Activated T-helper 17 cell treated with anti-CD3 and anti-CD28 coated beads, Interleukin-2, amount 50 U/mL, for 72 hours (primary cell): ENCODE data around the gene HOXD11. TPM values are rescaled to one million over a fixed set of nuclear protein-coding genes. Genes with fewer than 3 reads are reported as not detected.

ENCODE experiments used
- ATAC-seq: fragments of 150-1000 bp; cut with Tn5 transposase; replicated peaks from 2 replicates; pipeline ENCODE4 v1.10.0; 2021; ENCODE audit warnings: mild to moderate bottlenecking, moderate library complexity
- H3K27ac Mint-ChIP-seq: one replicate; pipeline ENCODE4 v1.8.0; 2022; ENCODE audit warnings: mixed read lengths
- H3K27me3 Mint-ChIP-seq: one replicate; pipeline ENCODE4 v1.8.0; 2022; ENCODE audit warnings: mixed read lengths
- H3K36me3 Mint-ChIP-seq: one replicate; pipeline ENCODE4 v1.8.0; 2022; ENCODE audit warnings: low read depth, mild to moderate bottlenecking, mixed read lengths
- H3K4me1 Mint-ChIP-seq: one replicate; pipeline ENCODE4 v1.8.0; 2022; ENCODE audit warnings: mixed read lengths
- H3K4me3 Mint-ChIP-seq: one replicate; pipeline ENCODE4 v1.8.0; 2022; ENCODE audit warnings: mild to moderate bottlenecking, mixed read lengths
- H3K9me3 Mint-ChIP-seq: one replicate; pipeline ENCODE4 v1.8.0; 2022; ENCODE audit warnings: mixed read lengths
- total RNA-seq, 2 donors: library from RNA; stranded (reverse); gene quantifications; one replicate each; pipeline ENCODE4 v1.2.3, GENCODE V29; 2022

HOXD11 gene
- total RNA-seq: not detected

DNA sequence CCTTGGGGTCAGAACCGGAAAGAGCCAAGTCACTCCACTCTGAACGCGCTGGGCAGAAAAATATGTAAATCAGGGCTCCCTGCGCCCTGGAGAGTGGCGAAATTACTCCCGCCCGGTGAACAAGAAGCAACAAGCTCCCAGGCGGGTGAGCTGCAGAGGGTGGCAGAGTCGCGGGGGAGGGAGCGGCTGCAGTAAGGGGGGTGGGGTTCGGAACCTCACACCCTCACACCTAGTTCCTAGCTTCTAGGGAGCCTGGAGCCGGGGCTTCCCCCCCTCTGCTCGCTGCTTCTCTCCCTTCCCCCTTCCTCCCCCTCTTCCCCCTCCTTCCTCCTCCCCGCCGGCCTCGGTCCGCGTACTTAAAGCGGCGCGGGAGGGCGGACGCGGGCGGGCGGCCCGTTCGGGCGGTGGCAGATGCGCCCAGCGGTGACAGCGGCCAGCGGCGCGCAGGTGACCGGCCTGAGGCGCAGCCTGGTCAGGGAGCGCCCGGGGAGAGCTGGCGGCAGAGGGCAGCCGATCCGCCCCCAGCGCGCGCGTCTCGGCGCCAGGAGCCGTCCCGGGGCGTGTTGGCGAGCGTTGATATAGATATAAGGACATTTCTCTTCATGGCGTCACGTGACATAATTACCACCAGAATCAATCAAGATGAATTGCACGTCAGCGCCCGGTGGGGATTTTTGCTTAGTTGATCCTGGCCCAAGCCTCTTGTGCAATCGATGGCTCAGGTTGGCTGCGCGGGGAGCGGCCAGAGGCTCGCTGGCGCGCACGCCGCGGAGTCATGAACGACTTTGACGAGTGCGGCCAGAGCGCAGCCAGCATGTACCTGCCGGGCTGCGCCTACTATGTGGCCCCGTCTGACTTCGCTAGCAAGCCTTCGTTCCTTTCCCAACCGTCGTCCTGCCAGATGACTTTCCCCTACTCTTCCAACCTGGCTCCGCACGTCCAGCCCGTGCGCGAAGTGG lies at the start of gene HOXD11:
Gene HOXD11 (plus strand): TSS at position 700 of the 959 bp plus-strand sequence. CDS start 76 bp downstream, at position 776.
- H3K27ac Mint-ChIP-seq: no peak within 1 kb of the TSS
- ATAC-seq: no peak
- peak within 1 kb of the TSS; percentile 47 for H3K4me3 Mint-ChIP-seq
- H3K9me3 Mint-ChIP-seq: no peaks in the 10 kb centered on the region
- peaks cover 26% of the 10 kb centered on the region for H3K36me3 Mint-ChIP-seq
- peaks cover 72% of the 10 kb centered on the region for H3K27me3 Mint-ChIP-seq
- H3K4me1 Mint-ChIP-seq: peaks cover 15% of the 10 kb centered on the region

- H3K27me3 Mint-ChIP-seq: peaks cover 64% of the 10 kb centered on the region
- ATAC-seq: peak; percentile 52
- no peaks in the 10 kb centered on the region for H3K9me3 Mint-ChIP-seq
- H3K4me3 Mint-ChIP-seq: no peak overlapping the region
- H3K36me3 Mint-ChIP-seq: no peaks in the 10 kb centered on the region
- H3K27ac Mint-ChIP-seq: no peak overlapping the region
- no peaks in the 10 kb centered on the region for H3K4me1 Mint-ChIP-seq
These were observed 43.1 kb upstream of the HOXD11 start for GRCh38 chr2:176063958-176064357.

DNA sequence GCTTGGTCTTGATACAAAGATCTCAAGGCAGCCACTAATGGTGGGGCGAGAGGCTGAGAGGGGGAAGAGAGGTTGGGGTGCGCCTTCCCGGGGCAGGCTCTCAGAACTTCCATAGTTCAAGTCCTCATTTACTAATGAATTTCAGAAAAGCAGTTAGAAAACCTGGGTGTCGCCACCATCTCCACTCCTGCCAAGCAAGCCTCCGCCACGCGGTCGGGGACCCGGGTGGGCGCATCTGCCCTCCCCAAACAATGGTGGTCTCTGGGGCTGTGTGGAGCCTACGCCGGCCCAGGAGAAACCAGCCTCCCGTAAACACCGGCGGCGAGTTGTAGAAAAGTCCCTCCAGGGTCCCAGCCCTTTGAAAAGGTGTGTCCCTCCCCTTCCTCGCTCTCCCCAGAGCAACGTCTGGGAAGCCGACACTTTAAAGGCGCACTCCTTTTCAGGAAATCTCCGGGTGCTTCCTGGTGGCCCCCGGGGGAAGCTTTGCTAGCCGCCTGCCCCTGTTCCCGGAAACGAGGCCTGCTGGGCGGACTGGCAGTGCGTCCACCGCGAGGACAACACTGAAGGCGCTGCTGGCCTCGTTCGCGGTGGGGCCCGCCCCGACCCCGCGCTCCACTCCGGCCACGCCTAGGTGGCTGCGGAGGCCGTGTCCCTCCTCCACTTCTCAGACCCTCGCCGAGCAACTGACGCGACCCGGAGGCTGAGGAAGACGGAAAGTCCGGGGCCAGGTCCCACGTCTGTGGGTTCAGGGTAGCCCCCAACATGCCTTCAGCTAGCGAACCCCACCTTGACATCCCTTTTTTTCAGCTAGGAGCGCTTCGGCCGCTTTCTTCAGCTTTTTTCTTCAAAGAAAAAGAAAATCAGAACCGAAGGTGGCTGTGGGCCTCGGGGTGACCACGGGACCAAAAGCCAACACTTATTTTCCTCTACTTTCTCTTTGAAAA lies 40.2 kb upstream of the HOXD11 start:
- H3K27me3 Mint-ChIP-seq: peaks cover 73% of the 10 kb centered on the region
- H3K4me1 Mint-ChIP-seq: no peaks in the 10 kb centered on the region
- ATAC-seq: no peak
- H3K27ac Mint-ChIP-seq: no peak overlapping the region
- no peaks in the 10 kb centered on the region for H3K9me3 Mint-ChIP-seq
- H3K36me3 Mint-ChIP-seq: no peaks in the 10 kb centered on the region
- no peak overlapping the region for H3K4me3 Mint-ChIP-seq

- no peaks in the 10 kb centered on the region for H3K36me3 Mint-ChIP-seq
- H3K27ac Mint-ChIP-seq: no peak overlapping the region
- H3K4me3 Mint-ChIP-seq: no peak overlapping the region
- ATAC-seq: no peak
- H3K27me3 Mint-ChIP-seq: peaks cover 70% of the 10 kb centered on the region
- H3K9me3 Mint-ChIP-seq: no peaks in the 10 kb centered on the region
- H3K4me1 Mint-ChIP-seq: no peaks in the 10 kb centered on the region
These were observed 39.3 kb upstream of the HOXD11 start for GRCh38 chr2:176067589-176068418.

DNA sequence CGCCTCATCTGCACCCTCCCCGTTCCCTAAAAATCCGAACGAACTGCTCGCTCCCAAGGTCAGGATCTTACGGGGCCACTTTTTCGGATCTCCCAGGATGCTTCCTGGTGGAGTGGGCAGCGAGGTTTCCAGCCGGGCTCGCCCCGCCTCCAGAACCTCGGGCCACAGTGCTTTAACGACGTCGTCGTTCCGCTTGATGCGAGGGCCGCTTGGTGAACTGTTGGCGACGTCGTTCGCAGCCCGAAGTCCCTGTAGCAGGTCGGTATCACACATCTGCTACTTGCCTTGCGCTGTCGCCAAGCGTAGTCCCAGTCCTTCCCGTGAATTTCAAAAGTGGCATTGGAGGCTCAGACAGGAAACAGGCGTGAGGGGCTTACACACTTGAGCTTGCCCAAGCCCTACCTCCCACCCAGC lies 38.7 kb upstream of the HOXD11 start:
- Mint-ChIP-seq H3K4me1 (no peaks in the 10 kb centered on the region), H3K9me3 (no peaks in the 10 kb centered on the region), H3K27me3 (peaks cover 72% of the 10 kb centered on the region), H3K36me3 (no peaks in the 10 kb centered on the region), H3K27ac (no peak overlapping the region), H3K4me3 (no peak overlapping the region)
- ATAC-seq: no peak

DNA sequence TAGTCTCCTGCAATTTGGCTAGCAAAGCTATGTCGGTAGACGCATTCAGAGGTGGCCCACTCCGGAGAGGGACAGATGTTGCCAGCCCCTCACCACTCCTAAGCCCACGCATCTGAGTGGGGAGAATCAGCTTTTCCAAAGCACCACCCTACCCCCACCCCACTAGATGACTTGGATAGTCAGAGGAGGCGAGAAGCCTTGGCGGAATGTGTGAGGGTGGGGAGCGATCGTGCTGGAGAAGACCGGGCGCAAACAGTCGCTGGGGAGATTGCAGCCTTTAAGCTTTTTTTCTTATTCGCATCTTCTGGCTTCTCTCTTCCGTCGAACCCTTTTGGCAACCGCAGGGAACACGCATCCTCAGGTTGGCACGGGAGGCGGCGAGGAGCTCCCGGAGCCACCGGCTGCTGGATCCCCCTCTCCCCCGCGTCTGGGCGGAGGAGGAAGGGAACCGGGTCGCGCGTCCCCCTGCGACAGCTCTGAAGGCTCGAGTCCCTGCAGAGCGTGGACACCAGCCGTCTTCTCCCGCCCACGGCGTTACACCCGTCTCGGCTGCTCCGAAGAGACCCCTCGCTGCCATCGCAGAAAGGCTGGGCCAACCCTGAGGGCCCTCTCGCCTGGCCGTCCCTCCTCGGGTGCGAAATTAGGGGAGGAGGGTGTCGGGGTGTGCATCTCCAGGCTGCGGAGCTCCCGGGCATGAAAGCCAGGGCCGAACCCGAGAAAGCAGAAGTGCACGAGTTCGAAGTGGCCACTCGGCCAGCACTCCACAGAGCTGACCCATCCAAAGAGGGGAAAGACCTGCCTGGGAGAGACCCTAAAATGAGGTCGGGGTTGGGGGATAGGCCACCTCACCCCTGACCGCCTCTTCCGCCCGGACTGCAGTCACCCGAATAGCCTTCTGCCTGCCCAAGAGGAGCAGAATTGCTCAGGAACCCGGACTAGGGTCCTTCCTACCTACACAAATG lies 35.5 kb upstream of the HOXD11 start:
- H3K4me3 Mint-ChIP-seq: no peak overlapping the region
- H3K27ac Mint-ChIP-seq: no peak overlapping the region
- no peaks in the 10 kb centered on the region for H3K36me3 Mint-ChIP-seq
- no peaks in the 10 kb centered on the region for H3K4me1 Mint-ChIP-seq
- no peak for ATAC-seq
- H3K9me3 Mint-ChIP-seq: peaks cover 3% of the 10 kb centered on the region
- H3K27me3 Mint-ChIP-seq: peaks cover 77% of the 10 kb centered on the region

DNA sequence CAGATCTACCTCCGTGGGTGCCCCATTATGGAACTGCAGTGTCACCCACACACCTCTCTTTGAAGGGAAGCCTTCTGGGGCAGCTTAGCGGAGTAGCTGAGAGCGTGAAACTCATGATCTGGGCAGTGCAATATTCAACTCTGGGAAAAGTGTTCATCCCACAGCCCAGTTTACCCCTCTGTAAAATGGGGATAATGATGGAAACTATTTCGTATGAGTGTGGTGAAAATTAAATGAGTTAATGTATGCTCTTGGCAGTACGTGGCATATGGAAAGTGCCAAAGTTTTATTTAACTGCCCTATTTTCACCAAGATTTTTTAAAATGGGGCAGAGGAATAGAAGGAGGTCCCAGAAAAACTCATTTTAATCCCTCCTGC lies 34.8 kb upstream of the HOXD11 start:
- Mint-ChIP-seq H3K36me3 (no peaks in the 10 kb centered on the region), H3K9me3 (peaks cover 3% of the 10 kb centered on the region), H3K27me3 (peaks cover 78% of the 10 kb centered on the region), H3K4me1 (no peaks in the 10 kb centered on the region), H3K4me3 (no peak overlapping the region), H3K27ac (no peak overlapping the region)
- ATAC-seq: no peak

DNA sequence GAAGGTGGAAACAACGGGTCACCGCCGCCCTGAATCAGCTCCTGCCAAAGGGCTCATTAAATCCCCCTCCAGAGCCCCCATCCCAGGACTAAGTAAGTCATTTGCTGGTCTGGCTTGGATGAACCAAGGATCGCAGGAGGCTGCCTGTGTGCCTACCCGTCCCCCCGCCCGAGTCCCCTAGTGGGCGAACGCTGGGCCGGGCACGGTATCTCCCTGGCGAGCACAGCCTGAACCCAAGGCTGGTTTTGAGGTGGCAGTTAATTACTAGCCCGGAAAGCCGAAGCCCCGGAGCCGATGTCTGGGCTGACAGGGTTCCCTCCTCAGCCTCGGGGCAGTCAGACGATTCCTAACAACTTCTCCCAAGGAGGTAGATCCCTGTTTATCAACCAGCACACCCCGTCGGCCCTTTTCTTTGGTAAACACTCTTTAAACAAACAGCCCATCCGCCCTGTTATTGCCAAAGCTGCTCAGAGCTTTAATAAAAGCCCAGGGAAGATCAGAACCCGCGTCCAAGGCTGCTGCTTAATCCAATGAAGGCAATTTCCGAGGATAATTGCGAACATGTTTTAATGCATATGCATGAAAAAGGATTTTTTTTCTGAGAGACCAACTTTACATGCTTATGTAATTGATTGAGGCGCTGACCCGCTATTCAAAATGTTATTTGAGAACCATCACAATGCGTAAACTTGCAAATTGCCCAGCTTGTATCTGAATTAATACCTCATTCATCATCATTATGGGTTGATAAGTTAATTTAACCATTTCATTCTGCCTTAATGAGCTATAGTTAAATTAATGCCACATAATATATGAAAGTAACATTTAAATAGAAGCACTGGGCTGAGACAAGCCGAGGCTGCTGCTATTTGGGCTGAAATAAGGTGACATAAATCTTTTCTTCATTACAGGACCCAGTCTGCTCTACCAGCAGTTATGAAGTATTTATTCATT lies 33.9 kb upstream of the HOXD11 start:
- H3K4me3 Mint-ChIP-seq: no peak overlapping the region
- peaks cover 3% of the 10 kb centered on the region for H3K9me3 Mint-ChIP-seq
- H3K27me3 Mint-ChIP-seq: peaks cover 75% of the 10 kb centered on the region
- no peak overlapping the region for H3K27ac Mint-ChIP-seq
- no peaks in the 10 kb centered on the region for H3K4me1 Mint-ChIP-seq
- H3K36me3 Mint-ChIP-seq: peaks cover 1% of the 10 kb centered on the region
- no peak for ATAC-seq

DNA sequence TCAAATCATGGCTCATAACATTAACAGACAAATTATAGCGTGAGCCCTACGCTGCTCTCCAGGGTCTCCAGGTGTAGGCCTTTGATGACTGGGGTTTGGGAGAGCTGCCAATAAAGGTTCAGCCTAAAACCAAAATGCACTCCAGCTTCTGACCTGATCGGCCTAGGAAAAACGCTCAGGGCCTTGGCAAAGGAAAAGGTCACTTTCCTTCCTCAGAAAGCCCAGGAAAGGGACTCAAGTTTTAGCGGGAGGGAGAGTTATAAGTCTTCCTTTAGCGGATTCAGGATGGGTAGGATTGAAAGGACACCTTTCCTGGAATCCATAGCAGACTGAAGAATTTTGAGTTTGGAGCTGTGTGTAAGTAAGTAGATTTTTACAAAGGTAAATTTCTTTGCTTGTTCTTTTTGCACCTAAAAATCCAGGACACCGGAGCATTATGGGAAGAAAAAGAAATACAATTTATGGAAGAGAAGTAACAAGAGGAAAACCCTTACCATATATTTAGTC lies 32.1 kb upstream of the HOXD11 start:
- H3K36me3 Mint-ChIP-seq: peaks cover 14% of the 10 kb centered on the region
- no peak overlapping the region for H3K4me3 Mint-ChIP-seq
- no peak for ATAC-seq
- peaks cover 73% of the 10 kb centered on the region for H3K27me3 Mint-ChIP-seq
- peaks cover 7% of the 10 kb centered on the region for H3K9me3 Mint-ChIP-seq
- no peak overlapping the region for H3K27ac Mint-ChIP-seq
- no peaks in the 10 kb centered on the region for H3K4me1 Mint-ChIP-seq

DNA sequence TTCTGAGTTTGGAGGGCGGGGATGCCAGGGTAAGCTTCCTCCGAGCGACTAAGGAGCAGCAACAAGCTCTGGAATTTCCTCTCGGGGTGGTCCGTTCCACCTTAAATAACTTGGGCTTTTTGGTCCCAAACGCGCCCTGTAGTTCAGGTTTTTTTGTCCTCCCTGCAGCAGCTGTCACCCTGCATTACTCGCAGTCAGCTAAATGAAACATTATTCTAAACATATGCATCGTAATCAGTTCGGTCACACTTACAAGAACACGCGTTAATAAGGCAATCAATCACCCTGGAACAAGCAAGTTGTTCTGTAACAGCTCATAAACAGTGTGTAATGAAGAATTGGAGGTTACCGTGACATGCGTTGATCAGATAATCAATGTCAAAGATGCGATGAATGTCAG lies 31.6 kb upstream of the HOXD11 start:
- ATAC-seq: no peak

GRCh38 chr2:176076063-176076462 lies 31.0 kb upstream of the HOXD11 start:
- Mint-ChIP-seq H3K9me3 (peaks cover 7% of the 10 kb centered on the region), H3K36me3 (peaks cover 17% of the 10 kb centered on the region), H3K27me3 (peaks cover 63% of the 10 kb centered on the region), H3K27ac (no peak overlapping the region), H3K4me3 (no peak overlapping the region), H3K4me1 (no peaks in the 10 kb centered on the region)
- ATAC-seq: no peak

More for the DNA sequence above, 31.6 kb upstream of the HOXD11 start:
- peaks cover 68% of the 10 kb centered on the region for H3K27me3 Mint-ChIP-seq
- no peaks in the 10 kb centered on the region for H3K4me1 Mint-ChIP-seq
- H3K9me3 Mint-ChIP-seq: peaks cover 7% of the 10 kb centered on the region
- no peak overlapping the region for H3K4me3 Mint-ChIP-seq
- peaks cover 14% of the 10 kb centered on the region for H3K36me3 Mint-ChIP-seq
- no peak overlapping the region for H3K27ac Mint-ChIP-seq

GRCh38 chr2:176076796-176077195 lies 30.3 kb upstream of the HOXD11 start:
- no peak overlapping the region for H3K27ac Mint-ChIP-seq

More at GRCh38 chr2:176076796-176077195, 30.3 kb upstream of the HOXD11 start:
- ATAC-seq: no peak
- Mint-ChIP-seq H3K4me1 (no peaks in the 10 kb centered on the region), H3K9me3 (peaks cover 7% of the 10 kb centered on the region), H3K4me3 (no peak overlapping the region), H3K36me3 (peaks cover 24% of the 10 kb centered on the region), H3K27me3 (peaks cover 67% of the 10 kb centered on the region)
